Colonic mucosa (tissue), 4 donors: ENCODE measurements around the gene KCNN4. TPM values are rescaled to one million over a fixed set of nuclear protein-coding genes. Genes with fewer than 3 reads are reported as not detected.
"Not testable (repeated sequence)": the region's sequence is repeated elsewhere in the genome, so short reads cannot be mapped to it uniquely, and the experiment has no call there.

ENCODE experiments used
- DNase-seq: peaks from one replicate; pipeline ENCODE4 v3.0.0-alpha.2; 2020
- H3K27ac ChIP-seq: fragments of 200-600 bp; one replicate; pipeline ENCODE4 v1.8.0; 2021
- H3K27me3 ChIP-seq: fragments of 200-600 bp; one replicate; pipeline ENCODE4 v1.8.0; 2021
- H3K36me3 ChIP-seq: fragments of 200-600 bp; one replicate; pipeline ENCODE4 v1.8.0; 2021
- H3K4me1 ChIP-seq: fragments of 200-600 bp; one replicate; pipeline ENCODE4 v1.8.0; 2021; ENCODE audit warnings: mild to moderate bottlenecking
- H3K4me3 ChIP-seq: fragments of 200-600 bp; one replicate; pipeline ENCODE4 v1.8.0; 2021
- H3K9ac ChIP-seq, 2 donors: one replicate each; pipeline ENCODE4 v1.7.0; 2013; ENCODE audit warnings: control low read depth in 2 of 2, low read depth in 2 of 2, low read length in 2 of 2
- H3K9me3 ChIP-seq: fragments of 200-600 bp; one replicate; pipeline ENCODE4 v1.8.0; 2021
- CTCF ChIP-seq: fragments of 200-600 bp; IDR thresholded peaks from one replicate; pipeline ENCODE4 v1.8.0; 2022; ENCODE audit warnings: antibody characterized with exemption, mild to moderate bottlenecking
- intact Hi-C: fragments of 100-400 bp; cut with DNase I; formaldehyde crosslinking; loops from one replicate; pipeline ENCODE4 v1.14.1; 2022
- total RNA-seq, 2 donors: library from RNA; stranded (reverse); fragmentation: NEBNext Ultra II Directional in 1 of 2; extraction: Animal tissue kit (Norgen Biotek cat#: 25700) in 1 of 2; gene quantifications; one replicate each; pipeline ENCODE4 v1.2.1, GENCODE V29; 2021
- donor health status: healthy.
- donor health status: DM: no; HTN: no; CAD: no.
- donor health status: DM: no; HTN: no; CAD: no.

The KCNN4 gene
- total RNA-seq: 10 to 100 TPM; 25.4 to 60.9 TPM

- H3K27me3 ChIP-seq: no peaks in the 10 kb centered on the region
- peaks cover 24% of the 10 kb centered on the region for H3K4me1 ChIP-seq
- peak within 1 kb of the TSS; percentile 38 for H3K4me3 ChIP-seq
- H3K27ac ChIP-seq: peak within 1 kb of the TSS; percentile 72
- no peaks in the 10 kb centered on the region for H3K9me3 ChIP-seq
- intact Hi-C loops: no loop called here
- no peak for TF ChIP-seq CTCF
- peak; percentile 81 for DNase-seq
- peak within 1 kb of the TSS; percentile 52 to 83 for H3K9ac ChIP-seq
- no peaks in the 10 kb centered on the region for H3K36me3 ChIP-seq
These were observed at the start of gene KCNN4 for GRCh38 chr19:43780706-43781525. TSS of gene KCNN4 (minus strand) at chr19:43780973. CDS start at chr19:43780861, 112 bp downstream.

GRCh38 chr19:43826787-43827754 lies 46.3 kb upstream of the KCNN4 start, which contains the start of gene ZNF283:
TSS of gene ZNF283 (plus strand) at chr19:43827321. CDS start at chr19:43833505, 6,184 bp downstream.
- Histone ChIP-seq H3K4me3 (peak within 1 kb of the TSS; percentile 53), H3K9me3 (no peaks in the 10 kb centered on the region), H3K9ac (peak within 1 kb of the TSS; percentile 40 to 78), H3K36me3 (no peaks in the 10 kb centered on the region), H3K27ac (peak within 1 kb of the TSS; percentile 32), H3K4me1 (no peaks in the 10 kb centered on the region), H3K27me3 (no peaks in the 10 kb centered on the region)
- intact Hi-C loops: no loop called here
- peak; percentile 95 for DNase-seq
- TF ChIP-seq CTCF: no peak

GRCh38 chr19:43824572-43824971 lies 43.8 kb upstream of the KCNN4 start:
- H3K4me1 ChIP-seq, H3K36me3 ChIP-seq, H3K9ac ChIP-seq, H3K27me3 ChIP-seq, intact Hi-C loops, H3K27ac ChIP-seq, H3K9me3 ChIP-seq, H3K4me3 ChIP-seq, DNase-seq: not testable (repeated sequence)

DNA sequence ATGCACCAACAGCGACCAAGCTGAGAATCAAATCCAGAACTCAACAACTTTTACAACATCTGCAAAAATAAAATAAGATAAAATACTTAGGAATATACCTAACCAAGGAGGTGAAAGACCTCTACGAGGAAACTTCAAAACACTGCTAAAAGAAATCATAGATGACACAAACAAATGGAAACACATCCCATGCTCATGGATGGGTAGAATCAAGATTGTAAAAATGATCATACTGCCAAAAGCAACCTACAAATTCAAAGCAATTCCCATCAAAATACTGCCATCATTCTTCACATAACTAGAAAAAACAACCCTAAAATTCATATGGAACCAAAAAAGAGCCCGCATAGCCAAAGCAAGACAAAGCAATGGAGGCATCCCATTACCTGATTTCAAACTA lies 43.1 kb upstream of the KCNN4 start:
- intact Hi-C loops, H3K36me3 ChIP-seq, DNase-seq, H3K9me3 ChIP-seq, H3K9ac ChIP-seq, H3K4me1 ChIP-seq, H3K4me3 ChIP-seq, H3K27ac ChIP-seq, H3K27me3 ChIP-seq: not testable (repeated sequence)

GRCh38 chr19:43820884-43821215 lies 40.1 kb upstream of the KCNN4 start:
- Histone ChIP-seq H3K9ac (no peak overlapping the region), H3K36me3 (no peaks in the 10 kb centered on the region), H3K9me3 (no peaks in the 10 kb centered on the region), H3K4me1 (no peaks in the 10 kb centered on the region), H3K27me3 (no peaks in the 10 kb centered on the region), H3K4me3 (peak overlapping the region; percentile 24), H3K27ac (no peak overlapping the region)
- intact Hi-C loops: no loop called here
- DNase-seq: no peak
- TF ChIP-seq CTCF: no peak

DNA sequence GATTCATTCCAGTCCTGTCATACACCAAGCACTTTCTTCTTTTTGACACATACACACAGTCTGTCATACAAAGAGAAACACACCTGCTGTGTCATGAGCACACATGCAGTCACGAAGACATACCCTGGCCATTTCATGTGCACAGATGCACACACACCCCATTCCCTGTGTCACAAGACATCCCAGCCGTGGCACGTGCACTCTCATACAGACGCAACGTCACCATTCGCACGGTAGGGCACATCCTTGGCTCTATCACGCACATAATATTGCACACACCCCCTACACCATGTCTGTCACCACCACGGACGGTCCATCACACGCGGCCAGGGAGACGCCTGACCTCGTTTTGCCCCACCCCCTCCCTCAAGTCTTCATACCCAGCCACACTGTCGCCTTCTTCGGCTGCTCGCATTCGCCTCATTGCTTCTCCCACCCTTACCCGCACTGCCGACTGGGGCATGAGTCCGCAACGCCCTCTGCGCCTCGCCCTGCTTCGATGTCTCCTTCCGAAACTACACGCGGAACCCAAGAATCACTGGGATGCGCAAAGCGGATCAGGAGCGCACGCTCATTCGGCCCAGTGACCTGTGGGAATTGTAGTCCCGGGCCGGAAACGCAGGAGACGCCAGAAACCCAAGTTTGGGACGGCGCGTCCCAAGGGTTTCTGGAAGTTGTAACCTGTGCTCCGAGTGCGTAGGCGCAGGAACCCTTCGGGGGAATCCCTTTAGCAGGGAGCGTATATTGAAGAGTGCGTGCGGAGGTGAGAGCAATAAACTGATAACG lies 39.5 kb upstream of the KCNN4 start:
- no peak overlapping the region for H3K27ac ChIP-seq
- H3K4me3 ChIP-seq: peak overlapping the region; percentile 24
- H3K4me1 ChIP-seq: no peaks in the 10 kb centered on the region
- DNase-seq: peak; percentile 41
- H3K27me3 ChIP-seq: no peaks in the 10 kb centered on the region
- intact Hi-C loops: no loop called here
- H3K9ac ChIP-seq: no peak overlapping the region
- TF ChIP-seq CTCF: no peak
- H3K9me3 ChIP-seq: no peaks in the 10 kb centered on the region
- H3K36me3 ChIP-seq: no peaks in the 10 kb centered on the region
